KOPT-K1 (cell line): ENCODE results near the gene NKAIN2.
"Not testable (repeated sequence)": the region's sequence is repeated elsewhere in the genome, so short reads cannot be mapped to it uniquely, and the experiment has no call there.

Source experiments
- H3K27ac ChIP-seq: fragments of 200-600 bp; sonication (generic); 2 replicates; pipeline ENCODE4 v1.5.1; 2016; ENCODE audit warnings: antibody characterized with exemption, mild to moderate bottlenecking, low read depth, low read length; ENCODE audit not compliant: poor library complexity, severe bottlenecking
- H3K36me3 ChIP-seq: fragments of 200-600 bp; sonication (generic); 2 replicates; pipeline ENCODE4 v1.5.1; 2017; ENCODE audit warnings: antibody characterized with exemption, mild to moderate bottlenecking, low read length, moderate library complexity; ENCODE audit not compliant: insufficient read depth
- H3K9me3 ChIP-seq: fragments of 200-600 bp; sonication (generic); 2 replicates; pipeline ENCODE4 v1.5.1; 2017; ENCODE audit warnings: antibody characterized with exemption, low read length, mild to moderate bottlenecking; ENCODE audit not compliant: insufficient read depth, poor library complexity, severe bottlenecking

The NKAIN2 gene

DNA sequence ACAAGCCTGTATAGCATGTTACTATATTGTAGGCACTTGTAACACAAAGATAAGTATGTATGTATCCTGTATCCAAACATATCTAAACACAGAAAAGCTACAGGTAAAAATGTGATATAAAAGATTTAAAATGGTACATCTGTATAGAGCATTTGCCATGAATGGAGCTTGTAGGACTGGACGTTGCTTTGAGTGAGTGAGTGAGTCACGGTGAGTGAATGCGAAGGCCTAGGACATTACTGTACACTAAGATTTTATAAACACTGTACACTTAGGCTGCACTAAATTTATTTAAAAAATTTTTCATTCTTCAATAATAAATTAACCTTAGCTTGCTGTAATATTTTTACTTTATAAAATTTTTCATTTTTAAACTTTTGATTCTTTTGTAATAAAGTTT lies 136.9 kb downstream of the NKAIN2 start:
- no peak overlapping the region for H3K27ac ChIP-seq
- no peaks in the 10 kb centered on the region for H3K36me3 ChIP-seq
- H3K9me3 ChIP-seq: no peaks in the 10 kb centered on the region

DNA sequence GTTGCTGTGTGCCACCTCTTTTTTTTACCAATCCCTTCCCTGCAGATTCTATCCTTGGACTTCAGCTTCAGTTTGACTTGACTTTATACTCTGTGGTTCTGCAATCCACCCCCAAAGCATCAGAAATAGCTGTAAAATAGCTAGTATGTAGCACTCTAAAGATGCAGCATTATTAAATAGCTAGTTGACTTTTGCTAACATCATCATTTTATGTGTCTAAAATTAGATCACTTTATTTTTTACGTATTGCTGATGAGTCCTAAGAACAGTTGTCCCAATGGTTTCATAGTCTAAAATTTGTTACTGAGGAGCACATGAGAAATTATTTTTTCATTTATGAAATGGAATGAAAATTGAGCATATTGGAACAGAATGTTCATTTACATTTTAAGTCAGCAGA lies 138.2 kb downstream of the NKAIN2 start:
- H3K36me3 ChIP-seq: no peaks in the 10 kb centered on the region
- no peak overlapping the region for H3K27ac ChIP-seq
- no peaks in the 10 kb centered on the region for H3K9me3 ChIP-seq

DNA sequence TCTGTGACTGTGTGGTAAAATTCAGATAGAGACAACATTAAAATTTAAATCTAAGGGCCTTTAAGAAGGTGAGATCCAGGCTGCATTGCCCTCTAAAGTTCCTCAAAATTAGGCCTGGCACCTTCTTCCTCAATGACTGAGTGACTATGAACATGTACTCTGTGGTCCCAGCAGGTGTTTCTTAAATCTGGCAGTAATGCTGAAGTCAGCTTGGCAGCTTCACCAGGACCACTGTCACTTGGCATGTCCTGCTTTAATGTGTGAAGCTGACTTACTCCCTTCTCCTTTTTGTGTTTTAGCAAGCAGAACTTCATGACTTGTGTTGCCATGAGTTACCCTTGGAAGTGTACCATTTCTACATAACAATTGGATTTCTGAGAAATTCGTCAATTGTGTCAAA lies 141.7 kb downstream of the NKAIN2 start:
- Histone ChIP-seq H3K36me3 (no peaks in the 10 kb centered on the region), H3K9me3 (no peaks in the 10 kb centered on the region), H3K27ac (no peak overlapping the region)

DNA sequence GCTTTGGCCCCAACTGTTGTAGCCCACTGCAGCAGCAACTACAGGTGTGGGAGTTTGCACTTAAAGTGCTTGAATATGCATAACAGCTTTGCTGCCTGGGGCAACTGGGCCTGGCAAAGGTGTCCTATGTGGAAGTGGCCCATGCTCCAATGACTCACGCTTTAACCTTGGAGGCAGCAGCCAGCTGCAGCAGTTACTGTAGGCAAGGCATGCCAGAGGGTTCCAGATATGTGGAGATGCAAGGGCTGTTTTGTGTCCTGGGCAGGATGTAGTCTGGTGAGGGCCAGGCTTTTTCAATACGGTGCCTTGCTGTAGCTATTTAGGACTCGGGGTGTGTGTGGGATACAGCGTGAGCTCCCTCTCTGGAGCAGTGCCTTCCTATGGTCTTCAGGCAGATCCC lies 150.3 kb downstream of the NKAIN2 start:
- Histone ChIP-seq H3K27ac (no peak overlapping the region), H3K36me3 (no peaks in the 10 kb centered on the region), H3K9me3 (no peaks in the 10 kb centered on the region)

DNA sequence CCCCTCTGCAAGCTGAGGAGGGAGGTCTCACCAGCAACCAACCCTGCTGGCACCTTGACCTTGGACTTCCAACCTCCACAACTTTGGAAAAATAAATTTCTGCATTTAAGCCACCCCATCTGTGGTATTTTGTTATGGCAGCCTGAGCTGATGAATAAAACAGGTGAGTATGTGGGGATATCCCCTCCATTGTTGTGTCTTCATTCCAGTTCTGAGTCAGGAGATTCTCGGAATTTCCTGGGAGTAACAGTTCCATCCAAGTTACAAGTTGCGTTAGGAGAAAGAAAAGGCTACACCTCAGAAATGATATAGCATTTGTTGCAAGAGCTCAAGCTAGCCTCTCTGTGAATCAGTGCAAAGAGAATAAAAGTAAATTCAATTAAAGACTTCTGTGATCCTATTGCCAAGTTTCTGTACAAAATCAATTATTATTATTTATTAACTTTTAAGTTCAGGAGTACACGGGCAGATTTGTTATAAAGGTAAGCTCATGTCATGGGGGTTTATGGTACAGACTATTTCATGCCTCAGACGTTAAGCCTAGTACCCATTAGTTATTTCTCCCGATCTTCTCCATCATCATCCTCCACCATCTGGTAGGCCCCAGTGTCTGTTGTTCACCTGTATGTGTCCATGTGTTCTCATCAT lies 153.0 kb downstream of the NKAIN2 start:
- Histone ChIP-seq H3K27ac (no peak overlapping the region), H3K36me3 (no peaks in the 10 kb centered on the region), H3K9me3 (no peaks in the 10 kb centered on the region)

DNA sequence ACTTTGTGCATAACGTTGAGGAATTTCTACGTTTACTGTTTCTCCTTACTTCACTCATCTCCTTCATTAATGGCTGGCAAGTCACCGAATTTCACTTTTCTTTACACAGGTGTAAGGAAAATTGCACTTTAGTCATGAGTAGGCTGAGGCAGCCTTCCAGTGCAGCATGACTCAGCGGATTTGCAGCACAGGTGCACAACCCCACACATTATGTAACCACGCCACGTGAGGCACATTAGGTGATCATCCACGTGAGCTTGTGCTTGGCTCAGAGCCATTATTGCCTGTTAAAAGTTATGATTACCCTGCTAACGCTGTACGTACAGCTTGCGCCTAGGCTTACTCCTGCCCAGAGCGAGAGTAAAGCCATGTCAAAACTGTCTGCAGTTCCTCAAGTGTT lies 158.8 kb downstream of the NKAIN2 start:
- H3K9me3 ChIP-seq: no peaks in the 10 kb centered on the region
- H3K27ac ChIP-seq: no peak overlapping the region
- no peaks in the 10 kb centered on the region for H3K36me3 ChIP-seq

DNA sequence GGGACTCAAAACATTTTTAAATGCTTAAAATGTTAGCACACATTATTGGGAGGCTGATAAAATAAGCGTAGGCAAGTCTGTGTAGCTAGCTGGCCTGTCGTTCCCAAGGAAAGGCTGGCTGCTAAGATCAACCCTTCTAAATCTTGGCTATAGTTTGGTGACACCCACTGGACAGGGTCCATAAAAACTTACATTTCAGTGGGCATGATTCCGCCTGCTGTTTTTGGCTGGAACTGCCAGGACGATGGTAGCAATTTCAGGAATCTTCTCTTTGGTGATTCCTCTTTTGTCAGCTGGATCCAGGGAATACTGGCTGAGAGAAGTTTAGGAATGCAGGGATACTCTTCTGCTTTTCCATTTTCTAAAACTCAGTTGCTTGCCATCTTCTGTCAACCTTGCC lies 162.2 kb downstream of the NKAIN2 start:
- no peaks in the 10 kb centered on the region for H3K9me3 ChIP-seq
- H3K36me3 ChIP-seq: no peaks in the 10 kb centered on the region
- no peak overlapping the region for H3K27ac ChIP-seq

DNA sequence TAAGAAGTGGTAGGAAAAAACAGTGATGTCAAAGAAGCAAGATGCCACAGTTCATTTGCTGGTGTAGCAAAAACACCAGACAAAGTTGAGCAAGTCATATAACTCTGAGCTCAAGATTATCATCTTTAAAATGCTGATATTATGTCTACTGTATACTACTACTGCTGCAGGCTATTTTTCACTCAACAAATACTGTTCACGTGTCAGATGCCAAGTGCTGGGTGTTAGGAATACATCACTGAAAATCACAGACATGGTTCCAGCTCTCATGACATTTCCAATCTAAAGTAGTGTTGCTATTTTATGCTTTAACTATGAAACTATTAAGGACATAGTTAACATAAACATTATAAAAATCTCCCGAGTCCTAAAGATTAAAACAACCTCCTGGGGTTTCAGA lies 163.0 kb downstream of the NKAIN2 start:
- no peaks in the 10 kb centered on the region for H3K9me3 ChIP-seq
- H3K36me3 ChIP-seq: no peaks in the 10 kb centered on the region

DNA sequence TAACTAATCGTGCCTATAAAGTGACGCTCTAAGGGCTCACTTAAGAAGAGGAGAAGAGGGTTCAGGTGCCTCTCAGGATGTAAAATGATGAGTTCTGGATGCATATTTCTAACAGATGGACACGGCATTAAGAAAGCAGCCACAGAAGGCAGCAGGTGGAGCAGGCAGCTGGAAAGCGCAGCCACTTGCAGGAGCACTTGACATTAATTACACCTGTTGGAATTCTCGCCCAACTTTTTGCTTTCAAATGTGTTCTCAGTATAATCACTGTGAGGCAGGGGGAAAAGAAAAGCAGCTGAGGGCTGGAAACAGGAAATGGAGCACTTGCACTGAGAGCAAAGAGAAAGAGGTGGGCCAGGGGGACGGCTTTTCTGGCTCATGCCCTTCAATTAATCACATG lies 164.2 kb downstream of the NKAIN2 start:
- no peaks in the 10 kb centered on the region for H3K36me3 ChIP-seq
- no peaks in the 10 kb centered on the region for H3K9me3 ChIP-seq
- no peak overlapping the region for H3K27ac ChIP-seq

More for the DNA sequence above, 163.0 kb downstream of the NKAIN2 start:
- no peak overlapping the region for H3K27ac ChIP-seq

DNA sequence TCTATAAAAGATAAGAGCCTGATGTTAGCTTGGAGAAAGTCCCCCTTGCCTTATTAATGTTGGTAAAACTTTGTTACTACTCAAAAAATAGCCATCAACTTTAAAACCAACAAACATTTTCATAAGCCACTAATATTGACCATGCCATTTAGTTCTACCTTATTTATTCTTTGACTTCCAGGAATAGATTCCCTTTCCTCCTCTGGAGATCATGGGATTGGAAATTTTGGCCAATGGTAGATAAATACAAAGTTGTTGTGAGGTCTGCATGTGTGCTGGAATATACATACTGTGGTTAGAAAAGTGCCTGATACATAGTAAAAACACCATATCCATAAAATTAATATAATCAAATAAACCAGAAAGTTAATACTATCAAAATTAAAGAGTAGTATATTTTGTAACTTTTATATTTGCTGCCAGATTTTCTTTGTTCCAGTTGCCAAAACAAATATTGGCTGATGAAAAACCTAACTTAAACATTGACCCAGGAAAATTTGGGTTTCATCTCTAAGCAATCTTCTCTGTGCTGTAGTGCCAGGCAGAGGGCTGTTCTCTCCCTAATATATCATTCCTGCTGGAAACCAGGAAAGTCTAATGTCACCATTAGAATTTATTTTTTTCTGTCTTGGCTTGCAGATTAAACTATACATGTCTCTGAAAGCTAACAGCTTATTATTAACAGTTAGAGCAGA lies 169.1 kb downstream of the NKAIN2 start:
- Histone ChIP-seq H3K36me3 (no peaks in the 10 kb centered on the region), H3K27ac (no peak overlapping the region), H3K9me3 (no peaks in the 10 kb centered on the region)

DNA sequence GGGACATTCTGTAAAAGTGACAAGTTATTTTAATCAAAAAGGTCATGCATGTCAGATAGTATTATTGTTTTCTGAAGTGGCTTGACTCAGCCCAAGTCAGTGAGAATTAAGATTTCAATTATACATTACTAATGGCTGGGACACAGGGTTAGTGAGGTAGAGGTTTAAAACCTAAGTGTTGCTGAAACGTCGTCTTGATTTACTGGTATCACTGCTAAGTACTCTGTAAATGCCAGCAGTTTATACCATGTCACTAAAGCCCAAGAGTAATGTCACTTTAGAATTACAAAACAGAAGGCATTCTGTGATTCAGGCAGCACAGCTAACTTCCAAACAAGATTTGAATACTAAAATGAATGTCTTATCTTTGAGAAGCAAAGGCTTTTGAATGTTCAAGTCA lies 176.6 kb downstream of the NKAIN2 start:
- H3K36me3 ChIP-seq: no peaks in the 10 kb centered on the region
- H3K9me3 ChIP-seq: no peaks in the 10 kb centered on the region
- no peak overlapping the region for H3K27ac ChIP-seq

DNA sequence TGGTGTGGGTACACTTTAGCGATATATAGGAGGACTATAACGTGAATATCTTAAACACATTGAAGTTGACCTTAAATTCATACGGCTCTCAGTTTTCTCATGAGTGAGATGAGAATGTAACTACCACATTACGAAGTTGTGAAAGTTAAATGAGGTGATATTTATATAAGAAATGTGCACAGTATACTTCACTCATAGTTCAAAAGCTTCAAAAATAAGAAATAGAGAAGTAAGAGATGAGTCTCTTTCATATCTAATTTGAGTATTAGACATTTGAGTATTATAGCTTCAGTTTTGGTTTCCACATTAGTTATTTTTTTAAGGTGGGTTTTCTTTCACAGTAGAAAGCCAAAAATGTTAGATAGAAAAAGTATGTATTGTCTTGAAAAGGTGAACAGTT lies 183.3 kb downstream of the NKAIN2 start:
- Histone ChIP-seq H3K36me3 (no peaks in the 10 kb centered on the region), H3K27ac (no peak overlapping the region), H3K9me3 (no peaks in the 10 kb centered on the region)

DNA sequence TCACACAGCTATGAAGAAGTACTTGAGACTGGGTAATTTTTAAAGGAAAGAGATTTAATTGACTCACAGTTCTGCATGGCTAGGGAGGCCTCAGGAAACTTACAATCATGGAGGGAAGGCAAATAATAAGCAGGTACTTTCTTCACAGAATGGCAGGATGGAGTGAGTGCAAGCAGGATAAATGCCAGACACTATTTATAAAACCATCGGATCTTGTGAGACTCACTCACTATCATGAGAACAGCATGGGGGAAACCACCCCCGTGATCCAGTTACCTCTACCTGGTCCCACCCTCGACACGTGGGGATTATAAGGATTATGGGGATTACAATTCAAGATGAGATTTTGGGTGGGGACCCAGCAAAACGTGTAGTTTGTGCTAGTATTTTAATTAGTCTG lies 186.3 kb downstream of the NKAIN2 start:
- not testable (repeated sequence) for H3K27ac ChIP-seq, H3K36me3 ChIP-seq, H3K9me3 ChIP-seq

DNA sequence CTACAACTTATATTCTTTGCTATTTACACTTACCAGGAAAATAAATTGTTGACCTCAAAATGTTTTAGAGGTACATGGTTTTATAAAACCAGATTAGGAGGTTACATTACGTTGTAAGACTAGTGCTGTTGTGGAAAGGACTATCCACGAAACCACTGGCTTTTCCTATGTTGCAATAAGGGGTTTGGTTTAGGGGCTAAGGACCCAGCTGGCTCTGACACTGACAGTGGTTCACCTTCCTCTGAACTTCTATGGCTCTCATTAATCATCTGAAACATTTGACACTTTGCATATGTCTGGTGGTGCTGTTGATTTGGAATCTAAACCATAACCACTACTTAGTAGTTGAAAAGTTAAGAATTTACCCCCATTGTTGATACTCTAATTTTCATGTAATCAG lies 186.7 kb downstream of the NKAIN2 start:
- no peak overlapping the region for H3K27ac ChIP-seq
- H3K9me3 ChIP-seq: no peaks in the 10 kb centered on the region
- no peaks in the 10 kb centered on the region for H3K36me3 ChIP-seq

DNA sequence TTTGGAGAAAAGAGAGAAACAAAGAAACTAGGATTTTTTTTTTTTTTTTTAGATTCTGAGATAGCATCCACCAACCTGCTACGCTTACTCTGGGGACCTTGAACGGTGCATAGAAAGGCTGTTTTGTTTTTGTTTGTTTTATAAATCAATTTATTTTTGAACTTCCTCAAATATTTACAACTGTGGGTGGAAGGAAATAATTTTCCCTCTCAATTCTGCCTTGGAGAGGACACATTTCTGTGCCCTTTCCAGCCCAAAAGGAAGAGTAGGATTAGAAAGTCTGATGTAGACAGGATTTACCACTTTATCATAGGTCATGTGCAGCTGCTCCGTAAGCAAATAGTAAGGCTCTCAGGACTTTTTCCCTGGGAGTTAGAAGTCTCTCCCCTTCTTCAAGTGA lies 190.5 kb downstream of the NKAIN2 start:
- no peak overlapping the region for H3K27ac ChIP-seq
- no peaks in the 10 kb centered on the region for H3K36me3 ChIP-seq
- no peaks in the 10 kb centered on the region for H3K9me3 ChIP-seq
